Activated CD8-positive, alpha-beta memory T cell treated with anti-CD3 and anti-CD28 coated beads for 36 hours (primary cell): ENCODE data around the gene BIRC3. TPM values are rescaled to one million over a fixed set of nuclear protein-coding genes. Genes with fewer than 3 reads are reported as not detected.

Experiments used
- CTCF ChIA-PET: fragments of 350-600 bp; sonication (Branson Sonifier 250); formaldehyde crosslinking; loops from one replicate; lab custom pipeline; 2021; ENCODE audit warnings: antibody characterized with exemption; lab: Charles Lee
- POLR2A ChIA-PET: fragments of 350-600 bp; sonication (Branson Sonifier 250); formaldehyde crosslinking; loops from one replicate; lab custom pipeline; 2021; ENCODE audit warnings: antibody characterized with exemption; lab: Charles Lee
- total RNA-seq, 2 experiments: library from RNA; stranded (reverse); gene quantifications; one replicate each; pipeline ENCODE4 v1.2.3, GENCODE V29; 2021

The BIRC3 gene
- total RNA-seq, 2 experiments from 2014 or later = 171 to 177 TPM

DNA sequence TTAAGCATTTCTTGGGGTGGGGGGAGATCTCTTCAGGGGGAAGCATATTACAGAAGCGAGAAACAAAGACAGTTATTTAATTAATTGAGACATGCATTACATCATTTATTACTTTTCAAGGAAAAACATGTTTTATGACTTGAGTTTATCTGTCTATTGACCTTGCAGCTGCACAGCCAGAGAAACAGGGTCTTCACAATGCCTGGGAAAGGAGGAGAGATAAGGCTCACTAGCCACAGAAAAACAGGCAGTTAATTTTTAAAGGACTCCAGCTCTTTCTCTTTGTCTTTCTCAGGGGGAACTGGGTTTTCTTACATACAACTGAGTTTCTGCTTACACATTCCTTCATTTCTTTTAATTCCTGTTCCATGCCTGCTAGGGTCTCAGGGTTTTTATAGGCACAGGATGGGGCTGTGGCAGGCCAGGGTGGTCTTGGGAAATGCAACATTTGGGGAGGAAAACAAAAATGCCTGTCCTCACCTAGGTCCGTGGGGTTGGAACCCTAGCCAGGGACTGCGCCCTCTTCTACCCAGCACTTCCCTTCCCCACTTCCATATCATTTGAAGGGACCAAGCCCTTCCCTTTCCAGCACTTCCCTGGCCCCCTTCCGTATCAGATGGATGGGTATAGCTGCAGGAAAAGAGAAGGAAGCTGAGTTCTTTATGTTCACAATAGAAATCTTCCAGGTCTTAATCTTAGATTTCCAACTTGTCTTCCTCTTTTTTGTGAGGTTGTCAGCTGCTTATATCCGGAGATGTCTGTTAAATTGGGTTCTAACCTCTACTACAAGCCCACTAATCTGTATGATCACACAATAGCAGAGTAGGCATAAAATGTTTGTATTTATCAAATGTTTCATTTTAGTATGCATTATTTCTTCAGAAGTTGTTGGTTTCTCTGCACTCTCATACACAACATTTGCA lies 68.1 kb downstream of the BIRC3 start:
- ChIA-PET CTCF (interaction anchor here (0.6 kb wide), 1 partner anchor 207 kb away, joined by 3 read pairs; no protein-coding TSS in a partner anchor), POLR2A (no interaction called here)

DNA sequence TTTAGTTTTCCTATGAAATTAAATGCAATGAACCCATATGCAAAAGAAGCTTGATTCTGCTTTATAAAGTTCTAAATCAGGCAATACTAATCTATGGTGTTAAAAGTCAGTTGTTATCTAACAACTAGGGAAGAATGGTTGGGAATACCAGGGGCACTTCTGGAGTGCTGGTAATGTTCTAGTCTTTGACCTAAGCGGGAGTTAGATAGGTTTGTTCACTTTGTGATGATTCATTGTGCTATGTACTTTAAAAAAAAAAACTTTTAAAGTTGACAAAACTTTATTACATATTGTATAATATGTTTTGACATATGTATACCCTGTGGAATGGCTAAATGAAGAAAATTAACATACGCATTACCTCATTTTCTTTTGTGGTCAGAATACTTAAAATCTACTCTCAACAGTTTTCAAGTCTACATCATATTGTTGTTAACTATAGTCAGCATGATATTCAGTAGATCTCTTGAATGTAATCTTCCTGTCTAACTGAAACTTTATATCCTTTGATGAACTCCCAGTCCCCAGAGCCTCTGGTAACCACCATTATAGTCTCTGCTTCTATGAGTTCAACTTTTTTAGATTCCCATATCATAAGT lies 69.0 kb downstream of the BIRC3 start:
- ChIA-PET CTCF (no interaction called here), POLR2A (no interaction called here)

DNA sequence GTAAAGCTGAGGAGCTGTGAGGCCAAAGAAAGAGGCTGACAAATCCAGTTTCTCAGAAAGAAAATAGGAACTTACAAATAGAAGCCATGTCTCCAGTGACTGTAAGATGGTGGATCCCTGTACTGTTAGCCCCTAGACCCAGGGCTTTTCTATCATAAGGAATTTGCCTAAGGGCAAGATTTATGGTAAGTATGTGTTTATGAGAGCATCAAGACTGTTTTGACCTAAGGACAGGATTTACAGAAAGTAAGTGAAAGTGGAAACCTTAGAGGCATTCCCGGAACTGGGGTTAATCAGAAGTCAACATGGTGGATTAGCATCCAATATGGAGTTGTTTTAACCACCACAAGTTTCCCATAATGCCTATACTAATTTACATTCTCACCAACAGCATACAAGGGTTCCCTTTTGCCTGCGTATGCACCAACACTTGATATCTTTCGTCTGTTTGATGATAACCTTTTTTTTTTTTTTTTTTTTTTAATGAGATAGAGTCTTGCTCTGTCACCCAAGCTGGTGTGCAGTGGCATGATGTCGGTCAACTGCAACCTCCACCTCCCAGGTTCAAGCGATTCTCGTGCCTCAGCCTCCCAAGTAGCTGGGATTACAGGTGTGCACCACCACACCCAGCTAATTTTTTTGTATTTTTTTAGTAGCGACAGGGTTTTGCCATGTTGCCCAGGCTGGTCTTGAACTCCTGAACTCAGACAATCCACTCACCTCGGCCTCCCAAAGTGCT lies 69.9 kb downstream of the BIRC3 start:
- ChIA-PET CTCF (no interaction called here), POLR2A (no interaction called here)

Other genes with a start within 250 kb of the BIRC3 start
- gene YAP1, start 207.0 kb upstream of the BIRC3 start, total RNA-seq = under 1 TPM; 0.04 to 0.11 TPM
- 10 to 100 TPM; 31.6 to 33.7 TPM for gene BIRC2, start 29.7 kb downstream of the BIRC3 start, total RNA-seq
- 100 to 1,000 TPM; 211 to 217 TPM for gene TMEM123, start 135.3 kb downstream of the BIRC3 start, total RNA-seq
- not detected for gene MMP7, start 213.3 kb downstream of the BIRC3 start, total RNA-seq